Measurements from ENCODE around the gene SH3BGRL3. TPM values are rescaled to one million over a fixed set of nuclear protein-coding genes. Genes with fewer than 3 reads are reported as not detected.

The SH3BGRL3 gene
- total RNA-seq, 4 donors from 2014 or later: 52.7 to 81.7 (median 59.8) TPM

GRCh38 chr1:26257222-26257621, 22.7 kb upstream of the SH3BGRL3 start:
- no peak overlapping the region for H3K4me3 ChIP-seq
- H3K27ac ChIP-seq (replicated peaks in 1 of 4): no peak overlapping the region
- TF ChIP-seq EP300 (IDR thresholded peaks at IDR 0.05) (no peak), CTCF (IDR thresholded peaks at IDR 0.05) (no peak), POLR2AphosphoS5 (IDR thresholded peaks at IDR 0.05) (no peak), POLR2A (IDR thresholded peaks at IDR 0.05; ENCODE audit: low read depth) (no peak)
- DNase-seq (ENCODE audit: extremely low spot score): no peak
- 65% methylated on average over 2 of the region's 2 CpGs for WGBS
- peaks cover 0 to 7% (median 3%) of the 10 kb centered on the region in 4 donors for H3K4me1 ChIP-seq
- H3K36me3 ChIP-seq: peaks cover 16 to 58% (median 54%) of the 10 kb centered on the region in 4 donors
- H3K27me3 ChIP-seq: no peaks in the 10 kb centered on the region
- H3K9me3 ChIP-seq: no peaks in the 10 kb centered on the region
- intact Hi-C loops (cut with DNase I): no loop called here

GRCh38 chr1:26259005-26259404, 20.9 kb upstream of the SH3BGRL3 start:
- Histone ChIP-seq H3K27me3 (no peaks in the 10 kb centered on the region), H3K4me1 (peaks cover 0 to 7% (median 3%) of the 10 kb centered on the region in 4 donors), H3K36me3 (peaks cover 16 to 75% (median 70%) of the 10 kb centered on the region in 4 donors), H3K27ac (replicated peaks in 1 of 4) (no peak overlapping the region), H3K4me3 (no peak overlapping the region), H3K9me3 (no peaks in the 10 kb centered on the region)
- no peak for DNase-seq (ENCODE audit: extremely low spot score)
- intact Hi-C loops (cut with DNase I): no loop called here
- WGBS: 85% methylated on average over 2 of the region's 2 CpGs
- TF ChIP-seq CTCF (IDR thresholded peaks at IDR 0.05) (no peak), EP300 (IDR thresholded peaks at IDR 0.05) (no peak), POLR2AphosphoS5 (IDR thresholded peaks at IDR 0.05) (no peak), POLR2A (IDR thresholded peaks at IDR 0.05; ENCODE audit: low read depth) (no peak)

GRCh38 chr1:26259578-26259977, 20.3 kb upstream of the SH3BGRL3 start:
- no peak for DNase-seq (ENCODE audit: extremely low spot score)
- Histone ChIP-seq H3K4me1 (peaks cover 0 to 7% (median 3%) of the 10 kb centered on the region in 4 donors), H3K27me3 (no peaks in the 10 kb centered on the region), H3K36me3 (peaks cover 16 to 81% (median 74%) of the 10 kb centered on the region in 4 donors), H3K9me3 (no peaks in the 10 kb centered on the region), H3K4me3 (no peak overlapping the region), H3K27ac (replicated peaks in 1 of 4) (no peak overlapping the region)
- intact Hi-C loops (cut with DNase I): no loop called here
- 89% methylated on average over 5 of the region's 5 CpGs for WGBS
- TF ChIP-seq CTCF (IDR thresholded peaks at IDR 0.05): no peak

GRCh38 chr1:26263212-26263611, 16.7 kb upstream of the SH3BGRL3 start:
- no peak for DNase-seq (ENCODE audit: extremely low spot score)
- H3K4me3 ChIP-seq: no peak overlapping the region
- peaks cover 8 to 83% (median 59%) of the 10 kb centered on the region in 4 donors for H3K36me3 ChIP-seq
- intact Hi-C loops (cut with DNase I): no loop called here
- TF ChIP-seq EP300 (IDR thresholded peaks at IDR 0.05) (no peak), POLR2A (IDR thresholded peaks at IDR 0.05; ENCODE audit: low read depth) (no peak), POLR2AphosphoS5 (IDR thresholded peaks at IDR 0.05) (no peak), CTCF (IDR thresholded peaks at IDR 0.05) (no peak)
- no peaks in the 10 kb centered on the region for H3K27me3 ChIP-seq
- 91% methylated on average over 5 of the region's 5 CpGs for WGBS
- H3K27ac ChIP-seq (replicated peaks in 1 of 4): no peak overlapping the region
- peaks cover 0 to 3% (median 0%) of the 10 kb centered on the region in 4 donors for H3K4me1 ChIP-seq
- no peaks in the 10 kb centered on the region for H3K9me3 ChIP-seq

- Histone ChIP-seq H3K9me3 (no peaks in the 10 kb centered on the region), H3K36me3 (peaks cover 17 to 82% (median 50%) of the 10 kb centered on the region in 4 donors), H3K27ac (replicated peaks in 1 of 4) (no peak overlapping the region), H3K27me3 (no peaks in the 10 kb centered on the region), H3K4me3 (no peak overlapping the region), H3K4me1 (no peaks in the 10 kb centered on the region)
- no peak for TF ChIP-seq POLR2A (IDR thresholded peaks at IDR 0.05; ENCODE audit: low read depth)
- no peak for TF ChIP-seq CTCF (IDR thresholded peaks at IDR 0.05)
- no peak for TF ChIP-seq POLR2AphosphoS5 (IDR thresholded peaks at IDR 0.05)
- no peak for TF ChIP-seq EP300 (IDR thresholded peaks at IDR 0.05)
- 100% methylated on average over 1 of the region's 1 CpG for WGBS
- DNase-seq (ENCODE audit: extremely low spot score): no peak
- intact Hi-C loops (cut with DNase I): no loop called here
These were observed 14.5 kb upstream of the SH3BGRL3 start for GRCh38 chr1:26265405-26265804.

All from esophagus muscularis mucosa (tissue), 4 donors.